SU-DHL-6 (cell line): Measurements from ENCODE around the gene NEIL3.

Experiments
- EZH2phosphoT487 ChIP-seq: fragments of 200-600 bp; sonication (generic), shearing (Covaris generic); conservative IDR thresholded peaks from 2 replicates; pipeline ENCODE4 v1.6.1; 2018; ENCODE audit warnings: mild to moderate bottlenecking, antibody characterized with exemption, low read length, moderate library complexity, mixed read lengths
- TF ChIP-seq, protein P1 (sequence below): fragments of 200-600 bp; sonication (generic); IDR thresholded peaks from one replicate; pipeline ENCODE4 v1.5.1; 2017; ENCODE audit warnings: antibody characterized with exemption, mild to moderate bottlenecking, low read length, moderate library complexity; ENCODE audit not compliant: insufficient read depth, poor library complexity, severe bottlenecking

DNA sequence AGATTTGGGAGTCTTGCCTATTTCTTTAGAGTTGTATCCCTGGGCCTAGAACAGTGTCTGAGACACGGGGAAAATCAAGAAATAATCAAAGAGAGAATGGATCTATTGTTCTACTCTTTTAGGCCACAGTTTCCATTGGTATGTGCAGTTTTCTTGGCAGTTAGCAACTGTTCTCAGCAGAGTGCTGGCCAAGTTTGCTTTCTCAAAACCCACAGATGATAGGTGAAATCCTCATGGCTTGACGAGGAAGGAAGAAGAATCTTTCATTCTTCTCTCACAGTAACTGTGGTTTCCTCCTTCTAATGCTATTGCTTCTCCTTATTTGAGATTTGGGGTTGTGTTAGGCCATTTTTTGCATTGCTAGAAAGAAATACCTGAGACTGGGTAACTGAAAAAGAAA lies 90.4 kb downstream of the NEIL3 start:
- TF ChIP-seq, protein P1, sequence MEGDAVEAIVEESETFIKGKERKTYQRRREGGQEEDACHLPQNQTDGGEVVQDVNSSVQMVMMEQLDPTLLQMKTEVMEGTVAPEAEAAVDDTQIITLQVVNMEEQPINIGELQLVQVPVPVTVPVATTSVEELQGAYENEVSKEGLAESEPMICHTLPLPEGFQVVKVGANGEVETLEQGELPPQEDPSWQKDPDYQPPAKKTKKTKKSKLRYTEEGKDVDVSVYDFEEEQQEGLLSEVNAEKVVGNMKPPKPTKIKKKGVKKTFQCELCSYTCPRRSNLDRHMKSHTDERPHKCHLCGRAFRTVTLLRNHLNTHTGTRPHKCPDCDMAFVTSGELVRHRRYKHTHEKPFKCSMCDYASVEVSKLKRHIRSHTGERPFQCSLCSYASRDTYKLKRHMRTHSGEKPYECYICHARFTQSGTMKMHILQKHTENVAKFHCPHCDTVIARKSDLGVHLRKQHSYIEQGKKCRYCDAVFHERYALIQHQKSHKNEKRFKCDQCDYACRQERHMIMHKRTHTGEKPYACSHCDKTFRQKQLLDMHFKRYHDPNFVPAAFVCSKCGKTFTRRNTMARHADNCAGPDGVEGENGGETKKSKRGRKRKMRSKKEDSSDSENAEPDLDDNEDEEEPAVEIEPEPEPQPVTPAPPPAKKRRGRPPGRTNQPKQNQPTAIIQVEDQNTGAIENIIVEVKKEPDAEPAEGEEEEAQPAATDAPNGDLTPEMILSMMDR, result no peak
- TF ChIP-seq EZH2phosphoT487, result no peak
